Measurements from ENCODE around the gene FRMPD2.
"Not testable (repeated sequence)": the region's sequence is repeated elsewhere in the genome, so short reads cannot be mapped to it uniquely, and the experiment has no call there.

Gene FRMPD2

GRCh38 chr10:48128954-48129353, 145.5 kb downstream of the FRMPD2 start:
- H2AK5ac ChIP-seq (ENCODE audit: low read depth, low read length); H3K4me1 ChIP-seq (ENCODE audit: control insufficient read depth in 2 of 2, insufficient read depth in 1 of 2, low read depth in 1 of 2, low read length in 2 of 2); H2BK15ac ChIP-seq (ENCODE audit: low read length); H3K36me3 ChIP-seq (replicated peaks in 1 of 2; ENCODE audit: control insufficient read depth in 2 of 2, insufficient read depth in 2 of 2, low read length in 2 of 2); H3K27ac ChIP-seq (replicated peaks; ENCODE audit: low read length); H2BK12ac ChIP-seq (ENCODE audit: low read length); H3K18ac ChIP-seq (ENCODE audit: low read length); H4K91ac ChIP-seq (ENCODE audit: low read depth, low read length, poor library complexity); H3K79me1 ChIP-seq (ENCODE audit: low read depth, low read length); H3K4ac ChIP-seq (ENCODE audit: low read length); H3K9me3 ChIP-seq (replicated peaks in 1 of 2; ENCODE audit: control insufficient read depth in 2 of 2, insufficient read depth in 1 of 2, low read depth in 1 of 2, low read length in 2 of 2); H3K27me3 ChIP-seq (ENCODE audit: control insufficient read depth in 3 of 3, insufficient read depth in 3 of 3, low read depth in 1 of 3, low read length in 3 of 3); H2AFZ ChIP-seq (ENCODE audit: low read length); H2BK5ac ChIP-seq (ENCODE audit: low read length); H2BK120ac ChIP-seq (ENCODE audit: low read depth, low read length); H3K23ac ChIP-seq (ENCODE audit: low read depth, low read length, poor library complexity); H4K8ac ChIP-seq (ENCODE audit: low read depth, low read length); DNase-seq (ENCODE audit: low spot score); H3K14ac ChIP-seq (ENCODE audit: low read length); H3K9ac ChIP-seq (ENCODE audit: low read depth, low read length, poor library complexity); H3K4me3 ChIP-seq (ENCODE audit: low read length in 2 of 2); H3K4me2 ChIP-seq (ENCODE audit: insufficient read depth, low read length, poor library complexity, severe bottlenecking): not testable (repeated sequence)
- WGBS, 2 donors (ENCODE audit: extremely low coverage in 2 of 2, insufficient read length in 2 of 2, insufficient replicate concordance in 1 of 2): no CpG with 5 or more reads among the region's 2 CpGs

GRCh38 chr10:48126251-48126650, 148.2 kb downstream of the FRMPD2 start:
- H4K8ac ChIP-seq (ENCODE audit: low read depth, low read length); H3K36me3 ChIP-seq (replicated peaks in 1 of 2; ENCODE audit: control insufficient read depth in 2 of 2, insufficient read depth in 2 of 2, low read length in 2 of 2); DNase-seq (ENCODE audit: low spot score); H3K4me2 ChIP-seq (ENCODE audit: insufficient read depth, low read length, poor library complexity, severe bottlenecking); H3K4me1 ChIP-seq (ENCODE audit: control insufficient read depth in 2 of 2, insufficient read depth in 1 of 2, low read depth in 1 of 2, low read length in 2 of 2); H3K79me1 ChIP-seq (ENCODE audit: low read depth, low read length); H2BK12ac ChIP-seq (ENCODE audit: low read length); H3K14ac ChIP-seq (ENCODE audit: low read length); H3K9me3 ChIP-seq (replicated peaks in 1 of 2; ENCODE audit: control insufficient read depth in 2 of 2, insufficient read depth in 1 of 2, low read depth in 1 of 2, low read length in 2 of 2); H3K27ac ChIP-seq (replicated peaks; ENCODE audit: low read length); H2AFZ ChIP-seq (ENCODE audit: low read length); H4K91ac ChIP-seq (ENCODE audit: low read depth, low read length, poor library complexity); H3K4me3 ChIP-seq (ENCODE audit: low read length in 2 of 2); H3K9ac ChIP-seq (ENCODE audit: low read depth, low read length, poor library complexity); H3K4ac ChIP-seq (ENCODE audit: low read length); H2BK15ac ChIP-seq (ENCODE audit: low read length); H3K27me3 ChIP-seq (ENCODE audit: control insufficient read depth in 3 of 3, insufficient read depth in 3 of 3, low read depth in 1 of 3, low read length in 3 of 3); H2BK120ac ChIP-seq (ENCODE audit: low read depth, low read length); H2BK5ac ChIP-seq (ENCODE audit: low read length); H2AK5ac ChIP-seq (ENCODE audit: low read depth, low read length); H3K23ac ChIP-seq (ENCODE audit: low read depth, low read length, poor library complexity); H3K18ac ChIP-seq (ENCODE audit: low read length): not testable (repeated sequence)
- WGBS, 2 donors (ENCODE audit: extremely low coverage in 2 of 2, insufficient read length in 2 of 2, insufficient replicate concordance in 1 of 2): no CpG with 5 or more reads among the region's 2 CpGs

- H3K4me2 ChIP-seq (ENCODE audit: insufficient read depth, low read length, poor library complexity, severe bottlenecking); H3K4ac ChIP-seq (ENCODE audit: low read length); H3K79me1 ChIP-seq (ENCODE audit: low read depth, low read length); H4K91ac ChIP-seq (ENCODE audit: low read depth, low read length, poor library complexity); H3K36me3 ChIP-seq (replicated peaks in 1 of 2; ENCODE audit: control insufficient read depth in 2 of 2, insufficient read depth in 2 of 2, low read length in 2 of 2); H3K9ac ChIP-seq (ENCODE audit: low read depth, low read length, poor library complexity); H2BK12ac ChIP-seq (ENCODE audit: low read length); H2BK120ac ChIP-seq (ENCODE audit: low read depth, low read length); H2BK5ac ChIP-seq (ENCODE audit: low read length); H3K23ac ChIP-seq (ENCODE audit: low read depth, low read length, poor library complexity); H2AFZ ChIP-seq (ENCODE audit: low read length); H3K4me3 ChIP-seq (ENCODE audit: low read length in 2 of 2); H3K18ac ChIP-seq (ENCODE audit: low read length); H3K9me3 ChIP-seq (replicated peaks in 1 of 2; ENCODE audit: control insufficient read depth in 2 of 2, insufficient read depth in 1 of 2, low read depth in 1 of 2, low read length in 2 of 2); H2AK5ac ChIP-seq (ENCODE audit: low read depth, low read length); H3K27me3 ChIP-seq (ENCODE audit: control insufficient read depth in 3 of 3, insufficient read depth in 3 of 3, low read depth in 1 of 3, low read length in 3 of 3); DNase-seq (ENCODE audit: low spot score); H4K8ac ChIP-seq (ENCODE audit: low read depth, low read length); H3K14ac ChIP-seq (ENCODE audit: low read length); H3K27ac ChIP-seq (replicated peaks; ENCODE audit: low read length); H3K4me1 ChIP-seq (ENCODE audit: control insufficient read depth in 2 of 2, insufficient read depth in 1 of 2, low read depth in 1 of 2, low read length in 2 of 2); H2BK15ac ChIP-seq (ENCODE audit: low read length): not testable (repeated sequence)
- no CpG with 5 or more reads among the region's 2 CpGs for WGBS, 2 donors (ENCODE audit: extremely low coverage in 2 of 2, insufficient read length in 2 of 2, insufficient replicate concordance in 1 of 2)
These were observed 148.9 kb downstream of the FRMPD2 start for GRCh38 chr10:48125631-48126030.

- H2BK15ac ChIP-seq (ENCODE audit: low read length): not testable (repeated sequence)
These were observed 151.9 kb downstream of the FRMPD2 start for GRCh38 chr10:48122618-48123017.

More at GRCh38 chr10:48122618-48123017, 151.9 kb downstream of the FRMPD2 start:
- DNase-seq (ENCODE audit: low spot score); H3K4me2 ChIP-seq (ENCODE audit: insufficient read depth, low read length, poor library complexity, severe bottlenecking); H2BK5ac ChIP-seq (ENCODE audit: low read length); H3K9me3 ChIP-seq (replicated peaks in 1 of 2; ENCODE audit: control insufficient read depth in 2 of 2, insufficient read depth in 1 of 2, low read depth in 1 of 2, low read length in 2 of 2); H3K4me1 ChIP-seq (ENCODE audit: control insufficient read depth in 2 of 2, insufficient read depth in 1 of 2, low read depth in 1 of 2, low read length in 2 of 2); H3K4ac ChIP-seq (ENCODE audit: low read length); H2AFZ ChIP-seq (ENCODE audit: low read length); H2AK5ac ChIP-seq (ENCODE audit: low read depth, low read length); H4K8ac ChIP-seq (ENCODE audit: low read depth, low read length); H3K4me3 ChIP-seq (ENCODE audit: low read length in 2 of 2); H2BK120ac ChIP-seq (ENCODE audit: low read depth, low read length); H3K27me3 ChIP-seq (ENCODE audit: control insufficient read depth in 3 of 3, insufficient read depth in 3 of 3, low read depth in 1 of 3, low read length in 3 of 3); H3K27ac ChIP-seq (replicated peaks; ENCODE audit: low read length); H3K36me3 ChIP-seq (replicated peaks in 1 of 2; ENCODE audit: control insufficient read depth in 2 of 2, insufficient read depth in 2 of 2, low read length in 2 of 2); H3K79me1 ChIP-seq (ENCODE audit: low read depth, low read length); H3K23ac ChIP-seq (ENCODE audit: low read depth, low read length, poor library complexity); H2BK12ac ChIP-seq (ENCODE audit: low read length); H4K91ac ChIP-seq (ENCODE audit: low read depth, low read length, poor library complexity); H3K18ac ChIP-seq (ENCODE audit: low read length); H3K9ac ChIP-seq (ENCODE audit: low read depth, low read length, poor library complexity); H3K14ac ChIP-seq (ENCODE audit: low read length): not testable (repeated sequence)

All from neuronal stem cell (in vitro differentiated cells).